Measurements from ENCODE around the gene FBXL19. TPM values are rescaled to one million over a fixed set of nuclear protein-coding genes. Genes with fewer than 3 reads are reported as not detected.

FBXL19 gene
- total RNA-seq, 1 experiment from 2014 or later: 24.5 TPM

DNA sequence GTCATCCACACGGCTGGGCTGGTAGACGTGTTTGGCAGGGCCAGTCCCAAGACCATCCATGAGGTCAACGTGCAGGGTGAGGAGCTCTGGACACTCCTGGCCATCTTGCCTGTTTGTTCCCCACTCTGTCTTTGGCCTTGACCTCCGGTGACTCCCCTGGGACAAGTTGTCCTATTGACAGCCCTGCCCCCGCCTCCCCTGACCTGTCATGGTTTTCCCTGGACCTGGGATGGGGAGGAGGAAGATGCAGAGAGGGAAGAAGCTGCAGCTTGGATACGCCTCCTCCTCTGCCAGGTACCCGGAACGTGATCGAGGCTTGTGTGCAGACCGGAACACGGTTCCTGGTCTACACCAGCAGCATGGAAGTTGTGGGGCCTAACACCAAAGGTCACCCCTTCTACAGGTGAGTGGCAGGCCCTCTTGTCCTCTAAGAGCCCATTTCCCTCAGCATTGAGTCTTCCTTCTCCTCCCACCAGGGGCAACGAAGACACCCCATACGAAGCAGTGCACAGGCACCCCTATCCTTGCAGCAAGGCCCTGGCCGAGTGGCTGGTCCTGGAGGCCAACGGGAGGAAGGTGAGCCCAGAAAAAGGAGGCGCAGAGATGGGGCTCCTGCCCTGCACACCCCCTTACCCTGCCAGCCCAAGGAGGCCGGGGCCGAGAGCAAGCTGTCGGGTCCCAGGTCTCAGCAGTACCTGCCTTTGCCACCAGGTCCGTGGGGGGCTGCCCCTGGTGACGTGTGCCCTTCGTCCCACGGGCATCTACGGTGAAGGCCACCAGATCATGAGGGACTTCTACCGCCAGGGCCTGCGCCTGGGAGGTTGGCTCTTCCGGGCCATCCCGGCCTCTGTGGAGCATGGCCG is 63.0 kb downstream of the FBXL19 start:
- no peaks in the 10 kb centered on the region for H3K79me2 ChIP-seq (ENCODE audit: low read length)
- no peaks in the 10 kb centered on the region for H3K9me3 ChIP-seq (ENCODE audit: low read length)
- H3K27ac ChIP-seq (ENCODE audit: low read length): no peak overlapping the region
- no peak overlapping the region for H3K4me3 ChIP-seq (ENCODE audit: low read length)
- no peaks in the 10 kb centered on the region for H3K4me1 ChIP-seq (ENCODE audit: low read length)
- H2AFZ ChIP-seq (ENCODE audit: low read length): no peak overlapping the region
- H3K9ac ChIP-seq (ENCODE audit: low read length): no peak overlapping the region
- no peak for DNase-seq
- H3K9me2 ChIP-seq (replicated peaks; ENCODE audit: insufficient read depth, low read length): no peaks in the 10 kb centered on the region
- H3K36me3 ChIP-seq (ENCODE audit: insufficient read depth, low read length): peaks cover 4% of the 10 kb centered on the region; the same call in 1 of the 2 replicates
- no peaks in the 10 kb centered on the region for H3K27me3 ChIP-seq (ENCODE audit: low read length)
- no peak overlapping the region for H3K4me2 ChIP-seq (ENCODE audit: low read depth, low read length, poor library complexity, severe bottlenecking)
- no peaks in the 10 kb centered on the region for H4K20me1 ChIP-seq (ENCODE audit: insufficient read depth, low read depth, low read length)

DNA sequence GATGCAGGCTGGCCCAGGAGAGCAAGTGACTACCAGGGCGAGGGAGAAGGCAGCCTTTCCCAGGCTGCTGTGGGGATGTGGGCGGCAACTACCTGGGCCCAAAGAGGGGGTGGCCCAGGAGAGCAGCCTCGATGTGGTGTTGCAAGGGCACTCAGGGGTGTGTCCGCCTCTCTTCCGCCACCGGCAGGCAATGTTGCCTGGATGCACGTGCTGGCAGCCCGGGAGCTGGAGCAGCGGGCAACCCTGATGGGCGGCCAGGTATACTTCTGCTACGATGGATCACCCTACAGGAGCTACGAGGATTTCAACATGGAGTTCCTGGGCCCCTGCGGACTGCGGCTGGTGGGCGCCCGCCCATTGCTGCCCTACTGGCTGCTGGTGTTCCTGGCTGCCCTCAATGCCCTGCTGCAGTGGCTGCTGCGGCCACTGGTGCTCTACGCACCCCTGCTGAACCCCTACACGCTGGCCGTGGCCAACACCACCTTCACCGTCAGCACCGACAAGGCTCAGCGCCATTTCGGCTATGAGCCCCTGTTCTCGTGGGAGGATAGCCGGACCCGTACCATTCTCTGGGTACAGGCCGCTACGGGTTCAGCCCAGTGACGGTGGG is 64.3 kb downstream of the FBXL19 start:
- peaks cover 4% of the 10 kb centered on the region; the same call in 1 of the 2 replicates for H3K36me3 ChIP-seq (ENCODE audit: insufficient read depth, low read length)
- H3K27ac ChIP-seq (ENCODE audit: low read length): no peak overlapping the region
- no peaks in the 10 kb centered on the region for H3K9me3 ChIP-seq (ENCODE audit: low read length)
- no peaks in the 10 kb centered on the region for H3K79me2 ChIP-seq (ENCODE audit: low read length)
- H3K27me3 ChIP-seq (ENCODE audit: low read length): no peaks in the 10 kb centered on the region
- H3K4me1 ChIP-seq (ENCODE audit: low read length): no peaks in the 10 kb centered on the region
- no peaks in the 10 kb centered on the region for H4K20me1 ChIP-seq (ENCODE audit: insufficient read depth, low read depth, low read length)
- no peak overlapping the region for H2AFZ ChIP-seq (ENCODE audit: low read length)
- DNase-seq: no peak
- no peak overlapping the region for H3K9ac ChIP-seq (ENCODE audit: low read length)
- H3K4me3 ChIP-seq (ENCODE audit: low read length): no peak overlapping the region
- no peak overlapping the region for H3K4me2 ChIP-seq (ENCODE audit: low read depth, low read length, poor library complexity, severe bottlenecking)
- H3K9me2 ChIP-seq (replicated peaks; ENCODE audit: insufficient read depth, low read length): no peaks in the 10 kb centered on the region

DNA sequence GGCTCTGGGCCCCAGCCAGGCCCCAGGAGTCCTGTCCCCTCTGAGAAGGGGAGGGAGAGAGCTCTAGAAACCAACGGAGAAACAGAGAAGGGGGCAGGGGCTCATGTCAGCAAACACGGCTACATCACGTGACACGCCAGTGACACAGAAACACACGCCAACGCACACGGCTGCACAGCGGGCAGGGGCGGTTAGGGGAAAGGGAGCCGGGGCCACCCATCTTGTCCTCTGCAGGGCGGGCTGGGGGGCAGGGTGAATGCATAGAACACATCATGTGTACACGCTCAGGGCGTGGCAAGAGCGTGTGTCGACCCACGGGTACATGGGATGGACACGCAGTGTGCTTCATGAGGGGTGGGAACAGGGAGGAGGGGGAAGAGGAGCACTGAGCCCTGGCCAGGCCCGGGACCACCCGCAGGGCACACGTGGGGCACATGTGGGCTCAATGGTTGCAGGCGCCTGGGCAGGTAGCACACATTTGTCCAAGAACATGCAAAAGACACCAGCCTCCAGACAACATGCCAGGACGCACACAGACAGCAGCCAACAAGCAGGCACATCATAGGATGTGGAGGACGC is 66.2 kb downstream of the FBXL19 start:
- Histone ChIP-seq H2AFZ (ENCODE audit: low read length) (no peak overlapping the region), H3K4me2 (ENCODE audit: low read depth, low read length, poor library complexity, severe bottlenecking) (no peak overlapping the region), H4K20me1 (ENCODE audit: insufficient read depth, low read depth, low read length) (no peaks in the 10 kb centered on the region), H3K9ac (ENCODE audit: low read length) (no peak overlapping the region), H3K9me3 (ENCODE audit: low read length) (no peaks in the 10 kb centered on the region), H3K4me3 (ENCODE audit: low read length) (no peak overlapping the region), H3K36me3 (ENCODE audit: insufficient read depth, low read length) (peaks cover 4% of the 10 kb centered on the region; the same call in 1 of the 2 replicates), H3K27me3 (ENCODE audit: low read length) (no peaks in the 10 kb centered on the region), H3K9me2 (replicated peaks; ENCODE audit: insufficient read depth, low read length) (no peaks in the 10 kb centered on the region), H3K79me2 (ENCODE audit: low read length) (no peaks in the 10 kb centered on the region), H3K4me1 (ENCODE audit: low read length) (no peaks in the 10 kb centered on the region), H3K27ac (ENCODE audit: low read length) (no peak overlapping the region)
- DNase-seq: no peak

DNA sequence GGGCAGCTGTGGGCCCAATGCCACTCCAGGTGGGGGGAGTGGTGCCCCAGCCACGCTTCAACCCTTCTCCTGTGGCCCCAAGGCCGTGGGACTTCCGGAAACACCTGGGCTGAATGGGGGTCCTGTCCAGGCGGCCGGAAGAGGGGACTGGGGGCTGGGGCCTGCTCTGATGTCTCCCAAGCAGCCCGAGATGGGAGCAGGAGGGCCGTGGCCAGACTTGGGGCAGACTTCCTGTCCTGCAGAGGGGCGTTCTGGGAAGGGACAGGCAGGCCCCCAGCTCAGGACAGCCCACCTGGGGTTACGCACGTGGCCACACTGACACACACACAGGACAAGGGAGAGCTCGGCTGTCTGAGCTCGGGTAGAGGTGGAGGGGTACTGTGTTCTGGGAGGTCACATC is 66.7 kb downstream of the FBXL19 start:
- Histone ChIP-seq H3K36me3 (ENCODE audit: insufficient read depth, low read length) (peaks cover 4% of the 10 kb centered on the region; the same call in 1 of the 2 replicates), H3K27ac (ENCODE audit: low read length) (no peak overlapping the region), H3K9me3 (ENCODE audit: low read length) (no peaks in the 10 kb centered on the region), H3K79me2 (ENCODE audit: low read length) (no peaks in the 10 kb centered on the region), H3K4me2 (ENCODE audit: low read depth, low read length, poor library complexity, severe bottlenecking) (no peak overlapping the region), H4K20me1 (ENCODE audit: insufficient read depth, low read depth, low read length) (no peaks in the 10 kb centered on the region), H3K4me1 (ENCODE audit: low read length) (no peaks in the 10 kb centered on the region), H3K4me3 (ENCODE audit: low read length) (no peak overlapping the region), H3K9ac (ENCODE audit: low read length) (no peak overlapping the region), H3K9me2 (replicated peaks; ENCODE audit: insufficient read depth, low read length) (no peaks in the 10 kb centered on the region), H2AFZ (ENCODE audit: low read length) (no peak overlapping the region), H3K27me3 (ENCODE audit: low read length) (no peaks in the 10 kb centered on the region)
- DNase-seq: no peak

DNA sequence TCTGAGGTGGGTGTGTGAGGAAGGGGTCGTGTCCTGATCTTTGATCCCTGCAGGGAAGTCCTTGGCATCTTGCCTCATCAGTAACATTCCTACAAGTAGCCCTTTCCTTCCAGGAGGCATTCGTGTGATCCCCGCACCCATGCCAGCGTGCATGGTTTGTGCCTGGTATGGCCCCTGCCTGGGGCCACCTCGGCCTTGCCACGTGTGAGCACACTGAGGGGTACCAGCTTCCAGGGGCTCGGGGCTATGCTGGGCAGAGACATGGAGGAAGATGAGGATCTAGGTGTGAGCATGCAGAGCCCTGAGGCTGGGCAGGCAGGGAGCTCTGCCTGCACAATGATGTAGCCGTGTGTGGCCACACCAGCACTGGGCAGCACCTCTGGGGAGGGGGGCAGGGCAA is 67.7 kb downstream of the FBXL19 start:
- Histone ChIP-seq H3K27ac (ENCODE audit: low read length) (no peak overlapping the region), H3K9me2 (replicated peaks; ENCODE audit: insufficient read depth, low read length) (no peaks in the 10 kb centered on the region), H2AFZ (ENCODE audit: low read length) (no peak overlapping the region), H3K4me2 (ENCODE audit: low read depth, low read length, poor library complexity, severe bottlenecking) (no peak overlapping the region), H3K9ac (ENCODE audit: low read length) (no peak overlapping the region), H3K4me1 (ENCODE audit: low read length) (peaks cover 6% of the 10 kb centered on the region), H3K4me3 (ENCODE audit: low read length) (no peak overlapping the region), H3K9me3 (ENCODE audit: low read length) (no peaks in the 10 kb centered on the region), H3K27me3 (ENCODE audit: low read length) (no peaks in the 10 kb centered on the region), H3K36me3 (ENCODE audit: insufficient read depth, low read length) (no peaks in the 10 kb centered on the region), H3K79me2 (ENCODE audit: low read length) (no peaks in the 10 kb centered on the region), H4K20me1 (ENCODE audit: insufficient read depth, low read depth, low read length) (no peaks in the 10 kb centered on the region)
- no peak for DNase-seq

DNA sequence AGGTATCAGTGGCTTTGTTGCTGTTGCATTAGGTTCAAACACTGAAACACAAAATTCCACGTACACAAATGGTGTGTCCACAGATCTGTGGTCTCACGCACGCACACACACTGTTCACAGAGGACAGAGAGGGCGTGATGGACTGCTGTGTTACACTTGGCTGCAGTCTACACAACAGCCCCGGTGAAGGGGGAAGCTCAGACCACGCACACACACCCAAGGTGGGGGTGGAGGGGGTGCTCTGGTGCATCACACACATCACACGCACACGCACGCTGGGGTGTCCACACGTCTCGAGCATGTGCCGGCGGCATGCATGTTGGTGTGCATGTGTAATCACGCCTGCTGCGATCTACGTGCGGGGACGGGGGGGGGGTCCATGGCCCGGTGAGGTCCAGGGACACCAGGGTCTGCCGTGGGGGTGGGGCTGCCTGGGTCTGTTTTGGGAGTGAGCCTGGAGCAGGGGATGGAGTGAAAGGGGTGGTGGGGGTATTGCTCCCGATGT is 69.0 kb downstream of the FBXL19 start:
- Histone ChIP-seq H3K9me2 (replicated peaks; ENCODE audit: insufficient read depth, low read length) (no peaks in the 10 kb centered on the region), H3K4me3 (ENCODE audit: low read length) (no peak overlapping the region), H3K27ac (ENCODE audit: low read length) (no peak overlapping the region), H3K4me1 (ENCODE audit: low read length) (peaks cover 16% of the 10 kb centered on the region), H3K36me3 (ENCODE audit: insufficient read depth, low read length) (no peaks in the 10 kb centered on the region), H4K20me1 (ENCODE audit: insufficient read depth, low read depth, low read length) (no peaks in the 10 kb centered on the region), H3K4me2 (ENCODE audit: low read depth, low read length, poor library complexity, severe bottlenecking) (no peak overlapping the region), H2AFZ (ENCODE audit: low read length) (no peak overlapping the region), H3K79me2 (ENCODE audit: low read length) (no peaks in the 10 kb centered on the region), H3K27me3 (ENCODE audit: low read length) (no peaks in the 10 kb centered on the region), H3K9ac (ENCODE audit: low read length) (no peak overlapping the region), H3K9me3 (ENCODE audit: low read length) (no peaks in the 10 kb centered on the region)
- DNase-seq: no peak

DNA sequence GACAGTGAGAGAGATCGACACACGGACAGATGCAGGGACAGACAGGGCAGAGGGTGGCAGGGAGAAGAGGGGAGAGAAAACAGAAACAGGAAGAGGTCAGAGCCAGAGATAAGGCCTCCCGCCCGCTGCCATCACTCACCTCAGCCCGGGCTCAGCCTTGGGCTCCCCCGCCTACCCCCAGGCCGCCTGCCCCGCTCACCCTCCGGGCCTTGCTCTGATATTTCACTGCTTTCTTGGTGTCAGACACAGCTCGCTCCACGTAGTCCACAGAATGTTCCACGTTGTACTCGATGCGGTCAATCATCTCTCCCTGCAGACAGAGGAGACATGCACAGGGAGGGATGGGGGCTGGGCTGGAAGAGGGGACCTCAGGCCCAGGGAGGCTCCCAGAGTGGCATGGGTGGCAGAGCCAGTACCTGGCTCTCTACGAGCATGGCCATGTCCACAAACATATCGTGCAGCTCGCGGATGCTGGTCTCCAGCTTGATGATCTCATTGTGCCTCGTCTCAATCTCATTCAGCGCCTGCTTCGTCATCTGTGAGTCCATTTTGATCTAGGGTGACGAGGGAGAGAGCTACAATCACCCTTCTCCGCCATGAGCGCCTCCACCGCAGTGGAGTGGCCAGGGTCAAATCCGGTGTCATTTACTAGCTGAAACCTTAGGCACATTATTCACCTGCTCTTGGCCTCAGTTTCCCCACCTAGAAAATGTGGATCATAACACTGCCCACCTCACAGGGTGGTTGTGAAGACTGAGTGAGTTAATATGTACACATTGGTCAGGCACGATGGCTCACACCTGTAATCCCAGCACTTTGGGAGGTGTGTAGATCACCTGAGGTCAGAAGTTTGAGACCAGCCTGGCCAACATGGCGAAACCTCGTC is 69.8 kb downstream of the FBXL19 start:
- H3K27me3 ChIP-seq (ENCODE audit: low read length): no peaks in the 10 kb centered on the region
- no peak overlapping the region for H2AFZ ChIP-seq (ENCODE audit: low read length)
- no peak overlapping the region for H3K9ac ChIP-seq (ENCODE audit: low read length)
- no peaks in the 10 kb centered on the region for H3K9me3 ChIP-seq (ENCODE audit: low read length)
- H3K4me2 ChIP-seq (ENCODE audit: low read depth, low read length, poor library complexity, severe bottlenecking): no peak overlapping the region
- no peak overlapping the region for H3K4me3 ChIP-seq (ENCODE audit: low read length)
- H3K36me3 ChIP-seq (ENCODE audit: insufficient read depth, low read length): no peaks in the 10 kb centered on the region
- H3K27ac ChIP-seq (ENCODE audit: low read length): no peak overlapping the region
- H3K79me2 ChIP-seq (ENCODE audit: low read length): no peaks in the 10 kb centered on the region
- no peak for DNase-seq
- H3K9me2 ChIP-seq (replicated peaks; ENCODE audit: insufficient read depth, low read length): no peaks in the 10 kb centered on the region
- no peaks in the 10 kb centered on the region for H4K20me1 ChIP-seq (ENCODE audit: insufficient read depth, low read depth, low read length)
- H3K4me1 ChIP-seq (ENCODE audit: low read length): peaks cover 16% of the 10 kb centered on the region
